ENCODE data around the gene CCNG1. TPM values are rescaled to one million over a fixed set of nuclear protein-coding genes. Genes with fewer than 3 reads are reported as not detected.
"Not testable (repeated sequence)": the region's sequence is repeated elsewhere in the genome, so short reads cannot be mapped to it uniquely, and the experiment has no call there.

CCNG1 gene
- total RNA-seq, 3 donors from 2014 or later (not counting 1 experiment from before 2014, with no cell fraction given), result 71.7 to 100 (median 78.7) TPM

DNA sequence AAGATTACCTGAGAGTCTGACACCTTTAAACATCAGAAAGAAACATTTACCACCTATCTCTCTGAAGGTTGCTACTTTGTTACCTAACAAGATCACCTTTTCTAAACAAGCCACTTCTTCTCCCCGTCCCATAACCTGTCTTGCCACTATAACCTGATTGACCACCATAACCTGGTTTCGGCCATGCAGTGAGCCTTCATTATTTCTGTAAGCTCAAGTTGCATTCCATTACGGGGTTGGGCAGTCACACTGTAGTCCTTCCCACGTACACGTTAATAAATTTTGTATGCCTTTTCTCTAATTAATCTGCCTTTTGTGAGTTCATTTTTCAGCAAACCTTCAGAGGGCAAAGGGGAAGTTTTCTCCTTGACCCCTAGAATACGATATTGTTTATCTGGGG lies 28.0 kb upstream of the CCNG1 start:
- H3K4me1 ChIP-seq (ENCODE audit: control insufficient read depth, insufficient read depth, low read length), result no peaks in the 10 kb centered on the region
- no peak overlapping the region for H3K4me3 Mint-ChIP-seq
- WGBS (ENCODE audit: insufficient coverage), result 94% methylated on average over 6 of the region's 6 CpGs
- DNase-seq (no peak), ATAC-seq (no peak)
- H3K9me3 Mint-ChIP-seq, result no peaks in the 10 kb centered on the region
- H3K27me3 Mint-ChIP-seq (ENCODE audit: low read depth in 2 of 2), result peaks cover 6 to 24% of the 10 kb centered on the region in 2 donors
- no peak overlapping the region for H3K4me3 ChIP-seq (ENCODE audit: low read length)
- TF ChIP-seq, protein P1, sequence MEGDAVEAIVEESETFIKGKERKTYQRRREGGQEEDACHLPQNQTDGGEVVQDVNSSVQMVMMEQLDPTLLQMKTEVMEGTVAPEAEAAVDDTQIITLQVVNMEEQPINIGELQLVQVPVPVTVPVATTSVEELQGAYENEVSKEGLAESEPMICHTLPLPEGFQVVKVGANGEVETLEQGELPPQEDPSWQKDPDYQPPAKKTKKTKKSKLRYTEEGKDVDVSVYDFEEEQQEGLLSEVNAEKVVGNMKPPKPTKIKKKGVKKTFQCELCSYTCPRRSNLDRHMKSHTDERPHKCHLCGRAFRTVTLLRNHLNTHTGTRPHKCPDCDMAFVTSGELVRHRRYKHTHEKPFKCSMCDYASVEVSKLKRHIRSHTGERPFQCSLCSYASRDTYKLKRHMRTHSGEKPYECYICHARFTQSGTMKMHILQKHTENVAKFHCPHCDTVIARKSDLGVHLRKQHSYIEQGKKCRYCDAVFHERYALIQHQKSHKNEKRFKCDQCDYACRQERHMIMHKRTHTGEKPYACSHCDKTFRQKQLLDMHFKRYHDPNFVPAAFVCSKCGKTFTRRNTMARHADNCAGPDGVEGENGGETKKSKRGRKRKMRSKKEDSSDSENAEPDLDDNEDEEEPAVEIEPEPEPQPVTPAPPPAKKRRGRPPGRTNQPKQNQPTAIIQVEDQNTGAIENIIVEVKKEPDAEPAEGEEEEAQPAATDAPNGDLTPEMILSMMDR (IDR thresholded peaks at IDR 0.05), result no peak
- intact Hi-C loops (cut with micrococcal nuclease), result no loop called here
- H3K27ac ChIP-seq (ENCODE audit: low read length), result no peak overlapping the region
- H3K36me3 ChIP-seq (ENCODE audit: control insufficient read depth, insufficient read depth, low read length), result no peaks in the 10 kb centered on the region
- H3K36me3 Mint-ChIP-seq, result no peaks in the 10 kb centered on the region
- peaks cover 7 to 10% of the 10 kb centered on the region in 2 donors for H3K4me1 Mint-ChIP-seq
- no peak overlapping the region for H3K27ac Mint-ChIP-seq
- no peaks in the 10 kb centered on the region for H3K27me3 ChIP-seq (ENCODE audit: control insufficient read depth, insufficient read depth, low read length)
- H3K9me3 ChIP-seq (ENCODE audit: control insufficient read depth, insufficient read depth, low read length), result no peaks in the 10 kb centered on the region

DNA sequence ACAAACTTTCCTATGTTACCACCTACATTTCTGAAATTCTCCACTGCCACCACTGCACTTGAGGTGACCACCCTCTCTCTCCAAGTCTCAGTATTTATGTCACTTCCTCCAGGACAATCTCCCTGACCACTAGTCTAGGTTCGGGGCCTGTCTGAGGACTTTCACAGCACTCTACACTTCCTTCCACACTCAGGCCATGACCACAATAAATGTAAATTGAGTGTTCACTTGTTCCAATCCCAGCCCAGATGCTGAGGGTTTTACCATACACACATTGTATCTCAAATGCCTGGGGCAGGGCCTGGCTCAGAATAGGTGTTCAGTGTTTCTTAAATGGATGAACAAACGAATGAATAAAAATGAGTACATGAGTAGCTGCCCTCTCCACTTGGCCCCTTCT lies 26.9 kb upstream of the CCNG1 start:
- H3K36me3 ChIP-seq (ENCODE audit: control insufficient read depth, insufficient read depth, low read length), result no peaks in the 10 kb centered on the region
- DNase-seq (no peak), ATAC-seq (no peak)
- H3K9me3 Mint-ChIP-seq, result no peaks in the 10 kb centered on the region
- no peak overlapping the region for H3K27ac Mint-ChIP-seq
- intact Hi-C loops (cut with micrococcal nuclease), result no loop called here
- H3K27me3 ChIP-seq (ENCODE audit: control insufficient read depth, insufficient read depth, low read length), result no peaks in the 10 kb centered on the region
- H3K9me3 ChIP-seq (ENCODE audit: control insufficient read depth, insufficient read depth, low read length), result no peaks in the 10 kb centered on the region
- H3K4me1 ChIP-seq (ENCODE audit: control insufficient read depth, insufficient read depth, low read length), result no peaks in the 10 kb centered on the region
- TF ChIP-seq, protein P1 (IDR thresholded peaks at IDR 0.05), result no peak
- H3K27me3 Mint-ChIP-seq (ENCODE audit: low read depth in 2 of 2), result peaks cover 14 to 30% of the 10 kb centered on the region in 2 donors
- H3K4me3 ChIP-seq (ENCODE audit: low read length), result no peak overlapping the region
- H3K27ac ChIP-seq (ENCODE audit: low read length), result no peak overlapping the region
- H3K4me3 Mint-ChIP-seq, result no peak overlapping the region
- H3K4me1 Mint-ChIP-seq, result peaks cover 7 to 10% of the 10 kb centered on the region in 2 donors
- WGBS (ENCODE audit: insufficient coverage), result 33% methylated on average over 1 of the region's 2 CpGs
- H3K36me3 Mint-ChIP-seq, result no peaks in the 10 kb centered on the region

DNA sequence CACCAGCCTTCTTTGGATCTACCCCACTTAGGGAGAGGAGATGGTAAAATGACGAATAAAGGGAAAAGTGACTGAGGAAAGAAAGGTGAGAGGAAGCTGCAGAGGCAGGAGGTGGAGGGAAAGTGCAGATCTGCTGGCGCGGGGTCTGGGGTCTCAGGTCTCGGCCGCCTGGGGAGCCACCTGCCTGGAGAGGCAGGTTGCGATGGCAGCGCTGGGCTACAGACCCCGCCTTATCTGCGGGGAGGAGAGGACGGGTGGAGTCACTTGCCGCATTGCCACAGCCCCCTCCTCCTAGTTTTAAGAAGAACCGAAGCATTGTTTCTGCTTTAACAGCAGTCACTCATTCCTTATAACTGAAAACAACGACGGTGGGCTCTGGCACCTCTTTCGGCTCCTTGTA lies 21.7 kb upstream of the CCNG1 start:
- H3K4me3 Mint-ChIP-seq; H3K9me3 Mint-ChIP-seq; ATAC-seq; H3K4me1 Mint-ChIP-seq; H3K4me3 ChIP-seq (ENCODE audit: low read length); intact Hi-C loops (cut with micrococcal nuclease); H3K27me3 ChIP-seq (ENCODE audit: control insufficient read depth, insufficient read depth, low read length); H3K27ac Mint-ChIP-seq; H3K27ac ChIP-seq (ENCODE audit: low read length); DNase-seq; H3K36me3 ChIP-seq (ENCODE audit: control insufficient read depth, insufficient read depth, low read length); H3K36me3 Mint-ChIP-seq; H3K9me3 ChIP-seq (ENCODE audit: control insufficient read depth, insufficient read depth, low read length); H3K4me1 ChIP-seq (ENCODE audit: control insufficient read depth, insufficient read depth, low read length): not testable (repeated sequence)
- WGBS (ENCODE audit: insufficient coverage), result 60% methylated on average over 15 of the region's 15 CpGs
- peaks cover 26 to 39% of the 10 kb centered on the region in 2 donors for H3K27me3 Mint-ChIP-seq (ENCODE audit: low read depth in 2 of 2)

DNA sequence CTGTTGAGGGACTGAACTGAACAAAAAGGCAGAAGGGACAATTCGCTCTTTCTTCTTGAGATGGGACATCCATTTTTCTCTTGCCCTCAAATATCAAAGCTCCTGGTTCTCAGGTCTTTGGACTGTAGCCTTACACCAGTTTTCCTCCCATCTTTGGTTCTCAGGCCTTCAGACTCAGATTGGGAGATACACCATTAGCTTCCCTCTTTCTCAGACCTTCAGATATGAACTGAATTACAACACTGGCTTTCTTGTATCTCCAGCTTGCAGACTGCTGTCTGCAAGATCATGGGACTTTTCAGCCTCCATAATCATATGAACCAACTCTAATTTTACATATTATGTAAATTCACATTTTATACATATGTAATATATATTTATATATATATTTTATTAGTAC lies 12.6 kb upstream of the CCNG1 start:
- Mint-ChIP-seq H3K4me3 (no peak overlapping the region), H3K27ac (no peak overlapping the region), H3K9me3 (no peaks in the 10 kb centered on the region), H3K36me3 (no peaks in the 10 kb centered on the region), H3K4me1 (no peaks in the 10 kb centered on the region), H3K27me3 (ENCODE audit: low read depth in 2 of 2) (peaks cover 16 to 25% of the 10 kb centered on the region in 2 donors)
- Histone ChIP-seq H3K9me3 (ENCODE audit: control insufficient read depth, insufficient read depth, low read length) (no peaks in the 10 kb centered on the region), H3K27me3 (ENCODE audit: control insufficient read depth, insufficient read depth, low read length) (no peaks in the 10 kb centered on the region), H3K4me1 (ENCODE audit: control insufficient read depth, insufficient read depth, low read length) (no peaks in the 10 kb centered on the region), H3K4me3 (ENCODE audit: low read length) (no peak overlapping the region), H3K36me3 (ENCODE audit: control insufficient read depth, insufficient read depth, low read length) (no peaks in the 10 kb centered on the region), H3K27ac (ENCODE audit: low read length) (no peak overlapping the region)
- ATAC-seq (no peak), DNase-seq (no peak)
- TF ChIP-seq, protein P1 (IDR thresholded peaks at IDR 0.05), result no peak
- 100% methylated on average over 1 of the region's 1 CpG for WGBS (ENCODE audit: insufficient coverage)
- intact Hi-C loops (cut with micrococcal nuclease), result no loop called here

DNA sequence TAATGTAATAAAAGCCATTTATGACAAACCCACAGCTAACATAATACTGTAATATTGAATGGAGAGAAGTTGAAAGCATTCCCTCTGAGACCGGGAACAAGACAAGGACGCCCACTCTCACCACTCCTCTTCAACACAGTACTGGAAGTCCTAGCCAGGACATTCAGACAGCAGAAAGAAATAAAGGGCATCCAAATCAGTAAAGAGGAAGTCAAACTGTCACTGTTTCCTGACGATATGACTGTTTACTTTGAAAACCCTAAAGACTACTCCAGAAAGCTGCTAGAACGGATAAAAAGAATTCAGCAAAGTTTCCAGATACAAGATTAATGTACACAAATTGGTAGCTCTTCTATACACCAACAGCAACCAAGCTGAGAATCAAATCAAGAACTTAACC lies 11.3 kb upstream of the CCNG1 start:
- H3K4me3 ChIP-seq (ENCODE audit: low read length); intact Hi-C loops (cut with micrococcal nuclease); H3K9me3 Mint-ChIP-seq; ATAC-seq; H3K9me3 ChIP-seq (ENCODE audit: control insufficient read depth, insufficient read depth, low read length); H3K36me3 ChIP-seq (ENCODE audit: control insufficient read depth, insufficient read depth, low read length); DNase-seq; H3K4me1 Mint-ChIP-seq; H3K27ac Mint-ChIP-seq; H3K4me3 Mint-ChIP-seq; H3K27me3 ChIP-seq (ENCODE audit: control insufficient read depth, insufficient read depth, low read length); H3K27ac ChIP-seq (ENCODE audit: low read length); H3K36me3 Mint-ChIP-seq; H3K4me1 ChIP-seq (ENCODE audit: control insufficient read depth, insufficient read depth, low read length): not testable (repeated sequence)
- WGBS (ENCODE audit: insufficient coverage), result 15% methylated on average over 4 of the region's 4 CpGs
- H3K27me3 Mint-ChIP-seq (ENCODE audit: low read depth in 2 of 2), result peaks cover 16 to 24% of the 10 kb centered on the region in 2 donors
